IPS-18c (cell line): Measurements from ENCODE around the gene NWD2.
"Not testable (repeated sequence)": the region's sequence is repeated elsewhere in the genome, so short reads cannot be mapped to it uniquely, and the experiment has no call there.

Source experiments
- H3K4me3 ChIP-seq: 2 replicates; pipeline ENCODE4 v1.7.0; 2013; ENCODE audit warnings: low read depth, mild to moderate bottlenecking, low read length, moderate library complexity; ENCODE audit not compliant: insufficient read depth
- H3K9me3 ChIP-seq: one replicate; pipeline ENCODE4 v1.6.1; 2013; ENCODE audit warnings: mild to moderate bottlenecking, low read length, moderate library complexity; ENCODE audit not compliant: control insufficient read depth, insufficient read depth

The NWD2 gene

GRCh38 chr4:37490391-37491347 lies 246.1 kb downstream of the NWD2 start:
- H3K4me3 ChIP-seq, result no peak overlapping the region
- no peaks in the 10 kb centered on the region for H3K9me3 ChIP-seq

DNA sequence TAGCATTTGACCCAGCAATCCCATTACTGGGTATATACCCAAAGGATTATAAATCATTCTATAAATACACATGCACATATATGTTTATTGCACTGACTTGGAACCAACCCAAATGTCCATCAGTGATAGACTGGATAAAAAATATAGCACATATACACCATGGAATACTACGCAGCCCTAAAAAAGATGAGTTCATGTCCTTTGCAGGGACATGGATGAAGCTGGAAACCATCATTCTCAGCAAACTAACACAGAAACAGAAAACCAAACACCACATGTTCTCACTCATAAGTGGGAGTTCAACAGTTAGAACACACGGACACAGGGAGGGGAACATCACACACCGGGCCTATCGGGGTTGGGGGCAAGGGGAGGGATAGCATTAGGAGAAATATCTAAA lies 250.8 kb downstream of the NWD2 start:
- H3K4me3 ChIP-seq, H3K9me3 ChIP-seq: not testable (repeated sequence)
